GM12892 (cell line): ENCODE results near the gene GADD45GIP1.

ENCODE experiments used
- POLR2A ChIP-seq: IDR thresholded peaks from 2 replicates; pipeline ENCODE4 v1.6.1; 2011; ENCODE audit warnings: low read depth, low read length, control low read depth
- POLR2AphosphoS5 ChIP-seq: IDR thresholded peaks from 2 replicates; pipeline ENCODE4 v1.6.1; 2011; ENCODE audit warnings: low read depth, low read length, control low read depth
- TAF1 ChIP-seq: IDR thresholded peaks from 2 replicates; pipeline ENCODE4 v1.6.1; 2011; ENCODE audit warnings: low read depth, mild to moderate bottlenecking, control low read depth, low read length, borderline replicate concordance

- no peak for TF ChIP-seq POLR2A
- TF ChIP-seq POLR2AphosphoS5, result no peak
- no peak for TF ChIP-seq TAF1
These were observed 40.4 kb upstream of the GADD45GIP1 start for GRCh38 chr19:12997179-12997966.
